ENCODE results near the gene SPP1. TPM values are rescaled to one million over a fixed set of nuclear protein-coding genes. Genes with fewer than 3 reads are reported as not detected.

The SPP1 gene
- total and polyA plus RNA-seq, 3 experiments from 2014 or later = 4.9 to 7.2 TPM; not detected in 1

DNA sequence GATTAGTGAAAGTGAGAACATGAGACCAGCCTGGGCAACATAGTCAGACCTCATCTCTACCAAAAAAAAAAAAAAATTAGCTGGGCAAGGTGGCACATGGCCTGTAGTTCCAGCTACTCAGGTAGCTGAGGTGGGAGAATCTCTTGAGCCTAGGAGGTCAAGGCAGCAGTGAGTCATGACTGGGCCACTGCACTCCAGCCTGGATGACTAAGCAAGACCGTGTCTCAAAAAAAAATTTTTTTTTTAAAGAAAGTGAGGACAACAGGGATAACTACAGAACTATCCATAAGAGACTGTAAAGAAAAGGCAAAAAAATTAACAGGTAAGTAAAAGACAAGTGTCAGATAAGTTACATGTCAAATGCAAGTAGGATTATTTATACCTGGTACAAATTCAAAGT, 13.5 kb upstream of the SPP1 start:
- DNase-seq = no peak
- no peaks in the 10 kb centered on the region for H3K9me3 Mint-ChIP-seq
- Histone ChIP-seq H3K4me1 (ENCODE audit: insufficient read depth, low read length) (no peaks in the 10 kb centered on the region), H3K27ac (ENCODE audit: low read depth, low read length) (no peak overlapping the region), H3K4me3 (ENCODE audit: low read length) (no peak overlapping the region), H3K27me3 (ENCODE audit: insufficient read depth, low read length, poor library complexity, severe bottlenecking) (no peaks in the 10 kb centered on the region), H3K9me3 (ENCODE audit: low read length) (no peaks in the 10 kb centered on the region), H3K36me3 (ENCODE audit: insufficient read depth, low read length) (no peaks in the 10 kb centered on the region)
- peaks cover 0 to 26% of the 10 kb centered on the region in 2 donors for H3K27me3 Mint-ChIP-seq
- H3K4me3 Mint-ChIP-seq = no peak overlapping the region
- ChIA-PET POLR2A (no interaction called here), CTCF (interaction anchor here (1.4 kb wide), 1 partner anchor 12 kb away, joined by 5 read pairs; no protein-coding TSS in a partner anchor)
- H3K36me3 Mint-ChIP-seq = no peaks in the 10 kb centered on the region
- peak overlapping the region in 1 of 8 donors; percentile 56 for H3K27ac Mint-ChIP-seq
- no peaks in the 10 kb centered on the region for H3K4me1 Mint-ChIP-seq

DNA sequence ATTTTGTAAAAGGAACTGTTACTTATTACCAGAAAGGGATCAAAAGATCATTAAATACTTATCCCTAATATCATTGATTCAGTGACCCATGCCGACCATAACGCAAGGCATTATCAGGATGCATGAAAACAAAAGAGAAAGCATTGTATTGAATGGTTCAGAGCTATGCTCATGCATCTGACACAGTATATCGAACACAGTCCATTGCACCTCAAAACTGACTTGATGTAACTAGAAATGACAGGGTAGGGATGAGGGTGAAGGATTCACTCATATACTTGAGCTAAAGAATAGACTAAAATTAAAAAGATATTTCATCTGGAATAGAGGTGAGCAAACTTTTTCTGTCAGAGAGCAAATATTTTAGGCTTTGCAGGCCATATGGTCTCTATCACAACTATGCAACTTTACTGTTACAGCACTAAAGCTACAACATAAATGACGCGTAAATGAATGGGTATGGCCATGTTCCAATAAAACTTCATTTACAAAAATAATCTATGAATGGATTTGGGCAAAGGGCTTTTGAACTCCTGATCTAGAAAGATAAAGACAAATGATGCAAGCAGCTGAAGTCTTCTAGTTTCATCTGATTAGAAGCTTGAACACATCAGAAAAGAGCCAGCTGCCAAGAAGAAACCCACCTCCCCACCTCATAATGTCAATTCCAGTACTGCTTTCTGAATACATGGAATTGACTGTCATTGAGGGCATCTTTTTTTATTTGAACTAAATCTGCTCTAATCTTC, 12.9 kb upstream of the SPP1 start:
- CTCF ChIA-PET = interaction anchor here (1.4 kb wide), 1 partner anchor 11 kb away, joined by 5 read pairs; no protein-coding TSS in a partner anchor
- no peak overlapping the region for H3K27ac Mint-ChIP-seq
- H3K36me3 ChIP-seq (ENCODE audit: insufficient read depth, low read length) = no peaks in the 10 kb centered on the region
- DNase-seq = no peak
- H3K4me1 ChIP-seq (ENCODE audit: insufficient read depth, low read length) = no peaks in the 10 kb centered on the region
- no peak overlapping the region for H3K27ac ChIP-seq (ENCODE audit: low read depth, low read length)
- H3K27me3 ChIP-seq (ENCODE audit: insufficient read depth, low read length, poor library complexity, severe bottlenecking) = no peaks in the 10 kb centered on the region
- H3K4me3 Mint-ChIP-seq = no peak overlapping the region
- H3K4me3 ChIP-seq (ENCODE audit: low read length) = no peak overlapping the region
- no peaks in the 10 kb centered on the region for H3K9me3 Mint-ChIP-seq
- POLR2A ChIA-PET = interaction anchor here (0.7 kb wide), 1 partner anchor 354 kb away, joined by 3 read pairs; no protein-coding TSS in a partner anchor
- H3K36me3 Mint-ChIP-seq = no peaks in the 10 kb centered on the region
- H3K4me1 Mint-ChIP-seq = no peaks in the 10 kb centered on the region
- no peaks in the 10 kb centered on the region for H3K9me3 ChIP-seq (ENCODE audit: low read length)
- peaks cover 1 to 30% of the 10 kb centered on the region in 2 donors for H3K27me3 Mint-ChIP-seq

DNA sequence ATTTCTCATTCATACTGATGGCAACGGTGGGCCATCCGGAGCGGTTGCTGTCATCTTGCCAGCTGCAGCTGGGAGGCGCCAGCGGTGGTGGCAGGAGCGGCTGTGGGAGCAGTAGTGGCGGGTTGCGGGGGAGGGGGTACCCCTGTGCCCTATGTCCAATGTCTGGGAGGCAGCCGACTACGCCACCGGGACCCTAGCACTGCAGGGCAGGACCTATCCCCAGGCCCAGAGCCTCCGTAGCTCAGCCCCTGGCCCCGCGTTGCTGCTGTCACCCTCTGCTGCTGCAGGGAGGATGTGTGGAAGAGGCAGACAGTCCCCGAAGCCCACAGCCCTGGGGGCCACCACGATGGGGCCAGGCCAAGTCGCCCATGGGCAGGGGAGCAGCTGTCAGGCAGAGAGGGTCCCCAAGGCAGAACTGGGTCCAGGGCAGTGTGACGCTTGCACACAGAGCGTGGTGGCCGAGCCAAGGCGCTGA, 10.0 kb upstream of the SPP1 start:
- Histone ChIP-seq H3K36me3 (ENCODE audit: insufficient read depth, low read length) (no peaks in the 10 kb centered on the region), H3K9me3 (ENCODE audit: low read length) (no peaks in the 10 kb centered on the region), H3K27ac (ENCODE audit: low read depth, low read length) (no peak overlapping the region), H3K27me3 (ENCODE audit: insufficient read depth, low read length, poor library complexity, severe bottlenecking) (no peaks in the 10 kb centered on the region), H3K4me1 (ENCODE audit: insufficient read depth, low read length) (no peaks in the 10 kb centered on the region), H3K4me3 (ENCODE audit: low read length) (no peak overlapping the region)
- Mint-ChIP-seq H3K4me1 (no peaks in the 10 kb centered on the region), H3K9me3 (no peaks in the 10 kb centered on the region), H3K27me3 (peaks cover 5 to 28% of the 10 kb centered on the region in 2 donors), H3K27ac (no peak overlapping the region), H3K36me3 (no peaks in the 10 kb centered on the region), H3K4me3 (no peak overlapping the region)
- ChIA-PET POLR2A (no interaction called here), CTCF (no interaction called here)
- DNase-seq = no peak

DNA sequence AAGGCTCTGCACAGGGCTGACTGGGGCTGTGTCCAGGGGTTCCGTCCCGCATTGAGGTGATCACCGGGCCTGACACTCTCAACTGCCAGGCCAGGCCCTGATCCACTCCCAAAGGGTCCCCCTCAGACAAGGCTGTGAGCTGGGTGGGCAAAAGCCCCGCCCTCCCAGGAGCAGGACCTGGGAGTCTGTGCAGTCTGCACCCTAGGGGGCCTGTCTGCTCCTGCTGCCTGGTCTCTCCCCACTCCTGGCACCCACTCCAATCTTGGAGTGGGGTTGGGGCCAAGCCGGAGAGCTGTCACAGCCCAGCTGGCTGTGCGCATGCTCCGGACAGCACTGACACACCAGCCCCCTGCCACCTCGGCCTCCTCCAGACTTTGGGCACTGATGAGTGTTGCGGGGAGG, 9.4 kb upstream of the SPP1 start:
- H3K27ac ChIP-seq (ENCODE audit: low read depth, low read length) = no peak overlapping the region
- H3K27me3 ChIP-seq (ENCODE audit: insufficient read depth, low read length, poor library complexity, severe bottlenecking) = no peaks in the 10 kb centered on the region
- H3K9me3 ChIP-seq (ENCODE audit: low read length) = no peaks in the 10 kb centered on the region
- DNase-seq = no peak
- H3K4me1 ChIP-seq (ENCODE audit: insufficient read depth, low read length) = no peaks in the 10 kb centered on the region
- H3K4me1 Mint-ChIP-seq = no peaks in the 10 kb centered on the region
- CTCF ChIA-PET = no interaction called here
- H3K27ac Mint-ChIP-seq = no peak overlapping the region
- H3K4me3 Mint-ChIP-seq = no peak overlapping the region
- peaks cover 5 to 30% of the 10 kb centered on the region in 2 donors for H3K27me3 Mint-ChIP-seq
- no peaks in the 10 kb centered on the region for H3K36me3 ChIP-seq (ENCODE audit: insufficient read depth, low read length)
- H3K4me3 ChIP-seq (ENCODE audit: low read length) = no peak overlapping the region
- POLR2A ChIA-PET = no interaction called here
- H3K9me3 Mint-ChIP-seq = no peaks in the 10 kb centered on the region
- no peaks in the 10 kb centered on the region for H3K36me3 Mint-ChIP-seq

DNA sequence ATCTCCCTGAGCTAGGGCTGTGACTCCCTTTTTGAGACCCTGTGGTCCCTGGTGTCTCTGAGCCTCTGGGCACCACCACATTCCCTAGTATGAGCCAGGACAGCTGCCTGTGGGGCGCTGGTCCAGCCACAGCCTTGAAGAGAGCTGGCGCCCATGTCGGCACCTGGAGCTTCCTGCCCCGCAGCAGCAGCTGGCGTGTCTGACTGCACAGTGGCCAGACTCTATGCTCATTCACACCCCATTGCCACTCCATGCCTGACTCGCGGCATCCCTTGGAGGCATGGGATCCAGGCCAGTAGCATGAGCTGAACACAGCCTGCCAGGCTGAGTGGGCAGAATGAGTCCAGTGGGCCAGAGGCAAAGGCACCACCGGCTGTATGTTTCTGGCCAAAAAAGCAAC, 8.3 kb upstream of the SPP1 start:
- ChIA-PET CTCF (interaction anchor here (1.5 kb wide), 1 partner anchor 13 kb away, joined by 5 read pairs; no protein-coding TSS in a partner anchor), POLR2A (no interaction called here)
- Histone ChIP-seq H3K36me3 (ENCODE audit: insufficient read depth, low read length) (no peaks in the 10 kb centered on the region), H3K4me1 (ENCODE audit: insufficient read depth, low read length) (no peaks in the 10 kb centered on the region), H3K4me3 (ENCODE audit: low read length) (no peak overlapping the region), H3K27ac (ENCODE audit: low read depth, low read length) (no peak overlapping the region), H3K27me3 (ENCODE audit: insufficient read depth, low read length, poor library complexity, severe bottlenecking) (no peaks in the 10 kb centered on the region), H3K9me3 (ENCODE audit: low read length) (no peaks in the 10 kb centered on the region)
- Mint-ChIP-seq H3K36me3 (no peaks in the 10 kb centered on the region), H3K27ac (no peak overlapping the region), H3K9me3 (no peaks in the 10 kb centered on the region), H3K4me1 (no peaks in the 10 kb centered on the region), H3K27me3 (peaks cover 9 to 30% of the 10 kb centered on the region in 2 donors), H3K4me3 (no peak overlapping the region)
- DNase-seq = no peak

DNA sequence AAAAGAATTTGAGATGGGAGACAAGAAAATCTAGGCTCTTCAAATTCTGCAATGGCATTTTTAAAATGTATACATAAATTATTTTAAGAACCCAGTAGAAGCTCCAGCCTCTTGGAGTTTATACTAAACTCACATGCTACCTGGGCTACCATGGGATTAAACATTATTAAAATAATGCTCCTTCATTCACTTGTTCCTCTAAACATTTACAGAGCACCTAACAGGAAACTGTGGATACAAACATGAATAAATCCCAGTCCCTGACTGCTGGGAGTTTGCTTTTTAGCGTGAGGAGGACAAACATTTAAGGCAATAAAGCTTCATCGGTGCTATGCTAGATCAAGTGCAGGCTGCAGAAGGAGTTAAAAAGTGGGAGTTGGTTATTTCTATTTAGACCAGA, 5.4 kb upstream of the SPP1 start:
- Mint-ChIP-seq H3K4me3 (no peak overlapping the region), H3K27ac (no peak overlapping the region)

DNA sequence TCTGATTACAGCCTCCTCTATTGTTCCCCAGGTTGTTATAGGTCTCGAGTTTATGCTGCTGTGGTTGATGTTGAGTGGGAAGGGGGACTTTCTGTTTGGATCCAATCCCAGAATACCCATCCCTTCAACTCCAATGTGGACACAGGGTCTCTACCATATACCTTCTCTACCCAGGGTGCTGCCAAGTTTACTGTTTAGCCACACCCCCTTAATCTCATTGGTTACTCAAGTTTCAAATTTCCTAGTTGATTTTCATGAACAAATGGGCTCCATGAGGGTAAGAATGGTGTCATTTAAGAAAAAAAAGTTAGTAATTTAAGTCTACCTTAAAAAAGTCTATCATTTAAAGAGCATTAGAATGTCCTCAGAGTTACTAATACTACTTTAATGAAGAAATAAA, 3.6 kb upstream of the SPP1 start:
- Mint-ChIP-seq H3K27me3 (peaks cover 28 to 47% of the 10 kb centered on the region in 2 donors), H3K27ac (no peak overlapping the region)
- POLR2A ChIA-PET = no interaction called here

More for the DNA sequence above, 5.4 kb upstream of the SPP1 start:
- no peak overlapping the region for H3K4me3 ChIP-seq (ENCODE audit: low read length)
- H3K36me3 ChIP-seq (ENCODE audit: insufficient read depth, low read length) = no peaks in the 10 kb centered on the region
- no peak for DNase-seq
- Mint-ChIP-seq H3K27me3 (peaks cover 20 to 41% of the 10 kb centered on the region in 2 donors), H3K4me1 (peaks cover 1 to 6% (median 3%) of the 10 kb centered on the region in 3 donors), H3K9me3 (no peaks in the 10 kb centered on the region), H3K36me3 (no peaks in the 10 kb centered on the region)
- H3K27ac ChIP-seq (ENCODE audit: low read depth, low read length) = no peak overlapping the region
- ChIA-PET POLR2A (no interaction called here), CTCF (no interaction called here)
- no peaks in the 10 kb centered on the region for H3K27me3 ChIP-seq (ENCODE audit: insufficient read depth, low read length, poor library complexity, severe bottlenecking)
- H3K9me3 ChIP-seq (ENCODE audit: low read length) = no peaks in the 10 kb centered on the region
- H3K4me1 ChIP-seq (ENCODE audit: insufficient read depth, low read length) = no peaks in the 10 kb centered on the region

DNA sequence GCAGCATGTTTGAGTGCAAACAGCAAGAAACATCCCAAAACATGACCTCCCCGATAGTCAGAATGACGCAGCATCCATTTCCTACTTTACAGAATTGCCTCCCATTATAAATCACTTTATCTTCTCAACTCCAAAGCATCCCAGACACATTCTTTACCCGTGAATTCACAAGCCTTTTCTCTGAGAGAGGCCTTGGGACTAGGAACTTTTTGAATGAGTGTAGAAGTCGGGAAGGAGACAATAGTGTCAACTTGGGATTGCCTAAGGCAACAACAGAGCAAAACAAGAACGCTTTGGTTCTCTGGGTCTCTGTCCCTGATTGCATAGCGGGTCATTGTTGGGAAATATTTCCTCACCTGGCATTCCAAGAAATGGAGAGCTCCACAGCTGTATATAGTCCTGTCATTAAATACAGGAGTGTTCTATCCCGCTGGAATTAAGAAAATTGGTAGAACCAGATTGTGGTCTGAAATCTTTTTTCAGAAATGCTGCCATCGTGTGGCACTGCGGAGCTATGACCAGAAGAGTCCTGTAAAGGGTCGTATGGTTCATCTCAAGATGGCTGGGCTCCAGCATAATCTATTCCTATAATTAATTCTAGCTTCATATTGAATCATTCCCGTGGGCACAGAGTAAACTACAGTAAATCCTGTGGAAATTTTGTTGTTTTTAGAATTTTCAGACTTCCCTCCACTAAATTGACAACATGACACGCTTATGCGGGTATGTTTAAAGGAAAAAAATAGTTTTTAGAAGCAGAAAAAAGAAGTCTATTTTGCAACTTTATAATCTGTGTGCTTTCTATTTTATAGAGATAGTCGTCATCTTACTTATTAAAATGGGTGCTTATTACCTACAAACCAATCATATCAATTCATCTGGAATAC, 2.0 kb upstream of the SPP1 start:
- no peaks in the 10 kb centered on the region for H3K36me3 Mint-ChIP-seq
- peak in 2 of 5 donors; percentile 6 to 47 for DNase-seq
- Histone ChIP-seq H3K27ac (ENCODE audit: low read depth, low read length) (no peak overlapping the region), H3K9me3 (ENCODE audit: low read length) (no peaks in the 10 kb centered on the region), H3K4me3 (ENCODE audit: low read length) (no peak overlapping the region), H3K4me1 (ENCODE audit: insufficient read depth, low read length) (peaks cover 8% of the 10 kb centered on the region), H3K36me3 (ENCODE audit: insufficient read depth, low read length) (no peaks in the 10 kb centered on the region), H3K27me3 (ENCODE audit: insufficient read depth, low read length, poor library complexity, severe bottlenecking) (peaks cover 3% of the 10 kb centered on the region)
- no peak overlapping the region for H3K27ac Mint-ChIP-seq
- no peaks in the 10 kb centered on the region for H3K9me3 Mint-ChIP-seq
- CTCF ChIA-PET = interaction anchor here (0.8 to 1.6 kb wide), 4 partner anchors 10 to 36 kb away, joined by 3 to 5 read pairs (median 4); no protein-coding TSS in a partner anchor
- H3K4me1 Mint-ChIP-seq = peaks cover 9 to 13% (median 10%) of the 10 kb centered on the region in 3 donors
- no peak overlapping the region for H3K4me3 Mint-ChIP-seq
- H3K27me3 Mint-ChIP-seq = peaks cover 25 to 48% of the 10 kb centered on the region in 2 donors
- POLR2A ChIA-PET = no interaction called here

More for the DNA sequence above, 3.6 kb upstream of the SPP1 start:
- Mint-ChIP-seq H3K36me3 (no peaks in the 10 kb centered on the region), H3K4me1 (peaks cover 9 to 13% (median 10%) of the 10 kb centered on the region in 3 donors), H3K4me3 (no peak overlapping the region), H3K9me3 (no peaks in the 10 kb centered on the region)
- Histone ChIP-seq H3K4me3 (ENCODE audit: low read length) (no peak overlapping the region), H3K36me3 (ENCODE audit: insufficient read depth, low read length) (no peaks in the 10 kb centered on the region), H3K27ac (ENCODE audit: low read depth, low read length) (no peak overlapping the region), H3K9me3 (ENCODE audit: low read length) (no peaks in the 10 kb centered on the region), H3K4me1 (ENCODE audit: insufficient read depth, low read length) (peaks cover 8% of the 10 kb centered on the region), H3K27me3 (ENCODE audit: insufficient read depth, low read length, poor library complexity, severe bottlenecking) (peaks cover 3% of the 10 kb centered on the region)
- CTCF ChIA-PET = no interaction called here
- no peak for DNase-seq
